HG03039 (cell line): Measurements from ENCODE around the gene FCRLA.

Experiments used
- ATAC-seq: cut with Tn5 transposase; IDR thresholded peaks from one replicate; pipeline ENCODE4 v1.9.1; 2021; ENCODE audit warnings: mild to moderate bottlenecking, moderate library complexity; ENCODE audit not compliant: unreplicated experiment

Gene FCRLA

GRCh38 chr1:161731241-161731640 is 24.2 kb downstream of the FCRLA start:
- ATAC-seq = no peak

GRCh38 chr1:161731981-161732718 is 25.1 kb downstream of the FCRLA start:
- ATAC-seq = no peak

GRCh38 chr1:161733526-161733925 is 26.5 kb downstream of the FCRLA start:
- ATAC-seq = no peak

- ATAC-seq = no peak
These were observed 28.8 kb downstream of the FCRLA start for GRCh38 chr1:161735837-161736236.

GRCh38 chr1:161736335-161736969 is 29.4 kb downstream of the FCRLA start:
- ATAC-seq = no peak

GRCh38 chr1:161737625-161738024 is 30.6 kb downstream of the FCRLA start:
- no peak for ATAC-seq

- peak; percentile 59 for ATAC-seq
These were observed 31.7 kb downstream of the FCRLA start for GRCh38 chr1:161738627-161739287.

GRCh38 chr1:161739865-161740566 is 33.0 kb downstream of the FCRLA start:
- ATAC-seq = no peak

- ATAC-seq = no peak
These were observed 33.9 kb downstream of the FCRLA start for GRCh38 chr1:161740921-161741320.

- no peak for ATAC-seq
These were observed 36.2 kb downstream of the FCRLA start for GRCh38 chr1:161743231-161743630.

- no peak for ATAC-seq
These were observed 40.8 kb downstream of the FCRLA start for GRCh38 chr1:161747801-161748200.

- ATAC-seq = peak; percentile 86
These were observed 42.7 kb downstream of the FCRLA start, which contains the start of gene DUSP12 for GRCh38 chr1:161749509-161750407. DUSP12 (plus strand) TSS chr1:161749786; CDS start chr1:161749802, 16 bp downstream.

GRCh38 chr1:161763522-161764098 is 56.6 kb downstream of the FCRLA start:
- ATAC-seq = no peak
